KBM-7 (cell line): ENCODE measurements around the gene BMPR2.
"Not testable (repeated sequence)": the region's sequence is repeated elsewhere in the genome, so short reads cannot be mapped to it uniquely, and the experiment has no call there.

Source experiments
- DNase-seq: peaks from one replicate; pipeline ENCODE4 v3.0.0-alpha.2; 2015
- in situ Hi-C: fragments of 300-500 bp; cut with MboI; formaldehyde crosslinking; loops from 2 replicates; pipeline ENCODE4 v1.14.3; 2020; ENCODE audit warnings: low sequenced_read_pairs, low pct_unique_long_range_greater_than_20kb, mixed read lengths

BMPR2 gene

DNA sequence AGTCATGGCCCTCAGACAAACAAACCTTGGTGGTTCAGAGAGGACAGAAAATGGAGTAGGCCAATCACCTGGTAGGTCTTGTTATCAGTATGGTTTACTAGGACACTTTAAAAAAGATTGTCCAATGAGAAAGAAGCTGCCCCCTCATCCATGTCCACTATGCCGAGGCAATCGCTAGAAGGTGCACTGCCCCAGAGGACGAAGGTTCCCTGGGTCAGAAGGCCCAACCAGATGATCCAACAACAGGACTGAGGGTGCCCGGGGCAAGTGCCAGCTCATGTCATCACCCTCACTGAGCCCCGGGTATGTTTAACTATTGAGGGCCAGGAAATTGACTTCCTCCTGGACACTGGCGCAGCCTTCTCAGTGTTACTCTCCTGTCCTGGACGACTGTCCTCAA, 123.7 kb downstream of the BMPR2 start:
- DNase-seq, in situ Hi-C loops: not testable (repeated sequence)

- in situ Hi-C loops, DNase-seq: not testable (repeated sequence)
These were observed 127.1 kb downstream of the BMPR2 start for GRCh38 chr2:202503276-202503675.

- in situ Hi-C loops: no loop called here
- no peak for DNase-seq
These were observed 132.6 kb downstream of the BMPR2 start for GRCh38 chr2:202508686-202509085.

GRCh38 chr2:202510911-202511310, 134.8 kb downstream of the BMPR2 start:
- no peak for DNase-seq
- in situ Hi-C loops: no loop called here

DNA sequence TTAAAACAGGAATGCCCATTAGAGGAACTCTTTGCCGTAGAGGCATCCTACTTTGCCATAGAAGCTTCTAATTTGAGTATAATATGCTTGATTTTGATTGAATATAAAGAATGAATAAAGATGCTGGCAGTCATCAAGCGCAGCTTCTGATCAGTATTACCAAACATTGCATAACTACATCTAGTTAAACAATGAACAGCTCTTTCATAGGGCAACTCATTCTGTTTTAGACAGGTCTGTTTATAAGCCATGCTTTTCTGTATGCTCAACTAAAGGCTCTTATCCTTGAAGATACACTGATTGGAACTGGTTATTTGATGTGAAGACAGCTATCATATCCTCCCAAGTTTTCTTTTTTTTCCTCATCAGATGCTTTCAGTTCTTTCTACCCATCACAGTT, 136.0 kb downstream of the BMPR2 start:
- in situ Hi-C loops: no loop called here
- no peak for DNase-seq

DNA sequence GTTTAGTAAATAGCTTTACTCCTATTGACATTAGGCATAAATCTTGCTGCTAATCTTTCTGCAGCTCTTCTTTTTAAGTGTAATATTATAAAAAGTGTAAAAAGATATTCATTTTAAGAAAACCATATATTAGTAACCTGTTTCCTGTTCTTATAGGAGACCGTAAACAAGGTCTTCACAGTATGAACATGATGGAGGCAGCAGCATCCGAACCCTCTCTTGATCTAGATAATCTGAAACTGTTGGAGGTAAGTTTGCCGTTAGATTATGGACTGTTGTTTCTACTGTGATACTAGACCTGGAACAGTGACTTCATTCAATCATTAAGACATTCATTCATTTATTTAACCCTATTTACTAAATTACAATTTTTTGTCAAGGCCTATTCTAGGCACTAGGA, 138.6 kb downstream of the BMPR2 start:
- in situ Hi-C loops: no loop called here
- DNase-seq: no peak

DNA sequence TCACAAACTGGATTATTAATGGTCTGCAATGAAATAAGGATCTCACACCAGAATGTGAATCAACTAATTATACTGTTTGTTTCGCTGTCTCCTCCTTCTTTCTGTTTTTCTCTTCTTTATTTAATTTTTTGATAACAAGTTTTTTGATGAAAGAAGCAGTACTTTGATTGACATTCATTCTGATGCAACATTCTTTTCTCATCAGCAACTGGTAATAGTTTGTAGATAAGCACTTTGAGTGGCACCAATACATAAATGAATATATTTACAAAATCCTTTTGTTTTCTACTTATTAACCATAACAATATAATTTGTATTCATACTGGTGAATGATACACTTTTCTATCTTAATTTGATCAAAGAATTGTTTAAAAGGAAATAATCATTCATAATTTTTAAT, 143.3 kb downstream of the BMPR2 start:
- no peak for DNase-seq
- in situ Hi-C loops: no loop called here

DNA sequence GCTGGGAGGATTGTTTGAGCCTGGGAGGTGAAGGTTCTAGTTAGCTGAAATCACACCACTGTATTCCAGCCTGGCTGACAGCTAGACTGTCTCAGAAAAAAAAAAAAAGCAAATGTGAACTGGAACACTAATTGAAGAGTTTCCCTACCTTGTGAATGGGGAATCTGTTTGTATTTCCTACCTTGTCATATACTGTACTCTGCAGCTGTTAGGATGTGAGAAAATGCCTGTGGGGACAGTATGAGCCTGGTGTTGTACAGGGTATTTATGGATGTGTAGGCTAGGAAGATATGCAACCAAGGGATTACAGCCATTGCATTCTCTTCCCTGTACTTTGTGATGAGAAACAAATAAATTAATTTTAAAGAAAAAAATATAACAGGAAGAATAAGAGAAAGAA, 145.3 kb downstream of the BMPR2 start:
- in situ Hi-C loops: no loop called here
- DNase-seq: no peak

- in situ Hi-C loops: no loop called here
- DNase-seq: peak; percentile 13
These were observed 153.3 kb downstream of the BMPR2 start for GRCh38 chr2:202529389-202529788.

DNA sequence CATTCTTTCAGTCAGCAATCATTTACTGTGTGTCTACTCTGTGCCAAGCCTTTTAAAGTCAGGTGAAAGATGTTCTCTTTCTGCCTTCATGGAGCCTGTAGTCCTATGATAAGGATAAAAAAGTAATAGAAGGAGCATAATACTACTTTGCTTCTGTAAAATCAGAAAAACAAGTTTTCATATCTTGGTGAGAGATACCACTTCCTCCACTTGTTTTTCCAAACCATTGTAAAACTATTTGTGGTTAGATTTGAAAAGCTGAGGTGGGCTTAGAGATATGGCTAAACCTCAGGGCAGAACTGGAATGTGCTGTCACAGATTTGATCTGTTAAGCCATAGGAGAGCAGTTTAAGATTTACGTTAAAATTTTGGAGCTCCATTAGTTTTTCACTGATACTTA, 153.9 kb downstream of the BMPR2 start:
- peak; percentile 53 for DNase-seq
- in situ Hi-C loops: no loop called here

GRCh38 chr2:202535290-202535689, 159.2 kb downstream of the BMPR2 start:
- DNase-seq, in situ Hi-C loops: not testable (repeated sequence)

DNA sequence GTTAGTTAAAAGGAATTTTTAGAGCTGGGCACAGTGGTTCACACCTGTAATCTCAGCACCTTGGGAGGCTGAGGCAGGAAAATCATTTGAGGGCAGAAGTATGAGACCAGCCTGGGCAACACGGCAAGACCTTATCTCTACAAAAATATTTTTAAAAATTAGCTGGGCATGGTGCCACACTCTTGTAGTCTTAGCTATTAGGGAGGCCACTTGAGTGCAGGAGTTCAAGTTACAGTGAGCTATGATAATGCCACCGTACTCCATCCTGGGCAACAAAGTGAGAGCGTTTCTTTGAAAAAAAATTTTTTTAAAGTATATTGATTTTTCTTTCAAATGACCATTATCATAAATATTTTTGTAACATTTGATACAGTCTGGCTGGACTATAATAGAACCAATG, 165.0 kb downstream of the BMPR2 start:
- DNase-seq: no peak
- in situ Hi-C loops: no loop called here

GRCh38 chr2:202542142-202542541, 166.0 kb downstream of the BMPR2 start:
- DNase-seq: no peak
- in situ Hi-C loops: no loop called here

DNA sequence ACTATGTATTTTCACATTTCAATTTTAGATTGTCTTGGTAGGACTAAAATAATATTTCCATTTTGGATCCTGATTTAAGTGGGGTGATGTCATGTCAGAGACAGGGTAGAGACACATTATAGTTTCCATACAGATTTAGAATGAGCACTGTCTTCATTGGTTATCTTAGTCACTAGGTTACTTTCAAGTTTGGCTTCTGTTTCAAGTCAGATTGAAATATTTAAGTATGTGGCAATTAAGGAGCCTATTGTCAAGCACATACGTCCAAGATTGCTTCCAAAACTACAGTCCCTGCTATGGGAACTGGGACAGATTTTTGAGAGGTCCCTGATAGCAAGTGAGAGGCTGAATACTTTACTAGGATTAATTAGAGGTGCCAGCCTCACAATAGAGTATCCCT, 169.4 kb downstream of the BMPR2 start:
- in situ Hi-C loops: no loop called here
- no peak for DNase-seq

DNA sequence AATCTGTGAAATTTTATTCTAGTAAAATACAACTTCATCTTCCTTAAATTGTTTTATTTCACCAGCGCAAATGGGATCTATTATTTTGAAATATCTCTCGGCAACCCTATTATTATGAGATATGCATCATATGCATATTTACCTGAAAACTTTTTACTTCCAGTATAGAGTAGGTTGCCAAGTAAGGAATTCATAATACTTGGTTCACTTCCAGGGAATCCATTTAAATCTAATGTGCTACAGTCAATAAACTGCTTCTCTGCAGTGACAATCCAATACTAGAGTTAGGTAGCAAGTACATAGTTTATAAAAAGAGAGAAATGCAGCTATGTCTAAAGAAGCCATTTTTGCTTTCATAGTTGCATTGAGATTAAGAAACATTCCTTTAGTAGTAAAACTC, 169.8 kb downstream of the BMPR2 start:
- DNase-seq: no peak
- in situ Hi-C loops: no loop called here

DNA sequence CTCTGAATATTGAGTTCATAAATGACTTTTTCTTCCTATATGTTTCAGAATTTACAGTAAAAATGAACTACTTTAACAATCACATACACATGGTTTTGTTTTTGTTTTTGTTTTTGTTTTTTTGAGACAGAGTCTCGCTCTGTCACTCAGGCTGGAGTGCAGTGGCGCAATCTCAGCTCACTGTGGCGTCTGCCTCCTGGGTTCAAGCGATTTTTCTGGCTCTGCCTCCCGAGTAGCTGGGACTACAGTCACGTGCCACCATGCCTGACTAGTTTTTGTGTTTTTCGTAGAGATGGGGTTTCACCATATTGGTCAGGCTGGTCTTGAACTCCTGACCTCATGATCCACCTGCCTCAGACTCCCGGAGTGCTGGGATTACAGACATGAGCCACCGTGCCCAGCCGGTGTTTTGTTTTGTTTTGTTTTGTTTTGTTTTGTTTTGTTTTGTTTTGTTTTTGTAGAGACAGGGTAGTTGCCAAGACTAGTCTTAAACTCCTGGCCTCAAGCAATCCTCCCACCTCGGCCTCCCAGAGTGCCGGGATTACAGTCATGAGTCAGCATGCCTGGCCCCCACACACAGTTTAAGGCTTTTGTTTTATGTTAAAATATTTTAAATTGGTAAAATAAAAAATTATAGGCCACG, 170.5 kb downstream of the BMPR2 start:
- in situ Hi-C loops: not testable (repeated sequence)

GRCh38 chr2:202548240-202548639, 172.1 kb downstream of the BMPR2 start:
- in situ Hi-C loops: no loop called here
- no peak for DNase-seq

More for the DNA sequence above, 170.5 kb downstream of the BMPR2 start:
- not testable (repeated sequence) for DNase-seq

DNA sequence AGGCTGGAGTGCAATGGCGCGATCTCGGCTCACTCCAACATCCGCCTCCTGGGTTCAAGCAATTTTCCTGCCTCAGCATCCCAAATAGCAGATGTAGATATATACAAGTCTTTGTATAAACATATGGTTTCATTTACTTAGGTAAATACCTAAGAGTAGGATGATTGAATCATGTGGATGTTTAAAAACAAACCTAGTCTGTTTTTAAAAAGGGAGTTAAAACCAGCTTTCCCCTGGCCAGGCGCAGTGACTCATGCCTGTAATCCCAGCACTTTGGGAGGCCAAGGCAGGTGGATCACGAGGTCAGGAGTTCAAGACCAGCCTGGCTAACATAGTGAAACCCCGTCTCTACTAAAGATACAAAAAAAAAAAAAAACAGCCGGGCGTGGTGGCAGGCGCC, 174.9 kb downstream of the BMPR2 start:
- DNase-seq, in situ Hi-C loops: not testable (repeated sequence)

GRCh38 chr2:202555356-202555755, 179.2 kb downstream of the BMPR2 start:
- in situ Hi-C loops: no loop called here
- DNase-seq: no peak

DNA sequence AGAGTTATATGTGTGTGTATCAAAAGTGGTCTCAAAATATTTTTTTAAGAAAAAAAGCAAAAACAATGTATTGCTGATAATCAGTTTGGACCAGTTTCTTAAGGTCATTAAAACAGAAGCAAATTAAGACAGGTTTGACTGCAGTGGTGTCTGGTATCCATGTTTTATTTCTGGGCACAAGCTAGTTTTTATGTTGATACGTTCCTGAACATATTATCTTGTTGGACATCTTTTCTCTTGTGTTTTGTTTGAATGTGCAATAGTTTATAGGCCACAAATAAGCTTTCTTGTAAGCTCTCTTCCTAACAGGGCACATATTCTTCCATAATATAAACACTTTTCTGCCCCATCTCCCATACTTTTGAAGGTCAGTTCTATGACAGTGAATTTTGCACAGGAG, 184.1 kb downstream of the BMPR2 start:
- in situ Hi-C loops: no loop called here
- no peak for DNase-seq

GRCh38 chr2:202564226-202564625, 188.1 kb downstream of the BMPR2 start:
- no peak for DNase-seq
- in situ Hi-C loops: no loop called here
